Measurements from ENCODE around the gene ANKRD34A.

DNA sequence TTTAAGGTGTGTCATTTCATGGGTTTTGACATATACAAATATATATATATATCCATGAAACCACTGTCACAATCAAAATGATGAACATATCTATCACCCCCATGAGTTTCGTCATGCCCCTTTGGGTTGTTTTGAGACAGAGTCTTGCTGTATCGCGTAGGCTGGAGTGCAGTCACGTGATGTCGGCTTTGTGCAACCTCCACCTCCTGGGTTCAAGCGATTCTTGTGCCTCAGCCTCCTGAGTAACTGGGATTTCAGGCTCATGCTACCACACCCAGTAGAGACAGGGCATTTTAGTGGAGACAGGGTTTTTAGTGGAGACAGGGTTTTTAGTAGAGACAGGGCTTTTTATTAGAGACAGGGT is 49.2 kb upstream of the ANKRD34A start:
- TF ChIP-seq, protein P1, sequence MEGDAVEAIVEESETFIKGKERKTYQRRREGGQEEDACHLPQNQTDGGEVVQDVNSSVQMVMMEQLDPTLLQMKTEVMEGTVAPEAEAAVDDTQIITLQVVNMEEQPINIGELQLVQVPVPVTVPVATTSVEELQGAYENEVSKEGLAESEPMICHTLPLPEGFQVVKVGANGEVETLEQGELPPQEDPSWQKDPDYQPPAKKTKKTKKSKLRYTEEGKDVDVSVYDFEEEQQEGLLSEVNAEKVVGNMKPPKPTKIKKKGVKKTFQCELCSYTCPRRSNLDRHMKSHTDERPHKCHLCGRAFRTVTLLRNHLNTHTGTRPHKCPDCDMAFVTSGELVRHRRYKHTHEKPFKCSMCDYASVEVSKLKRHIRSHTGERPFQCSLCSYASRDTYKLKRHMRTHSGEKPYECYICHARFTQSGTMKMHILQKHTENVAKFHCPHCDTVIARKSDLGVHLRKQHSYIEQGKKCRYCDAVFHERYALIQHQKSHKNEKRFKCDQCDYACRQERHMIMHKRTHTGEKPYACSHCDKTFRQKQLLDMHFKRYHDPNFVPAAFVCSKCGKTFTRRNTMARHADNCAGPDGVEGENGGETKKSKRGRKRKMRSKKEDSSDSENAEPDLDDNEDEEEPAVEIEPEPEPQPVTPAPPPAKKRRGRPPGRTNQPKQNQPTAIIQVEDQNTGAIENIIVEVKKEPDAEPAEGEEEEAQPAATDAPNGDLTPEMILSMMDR (IDR thresholded peaks at IDR 0.05): no peak
- no peak for TF ChIP-seq POLR2A (IDR thresholded peaks at IDR 0.05)
